IMR-90 (cell line): ENCODE measurements around the gene TEPSIN. TPM values are rescaled to one million over a fixed set of nuclear protein-coding genes. Genes with fewer than 3 reads are reported as not detected.
A peak's percentile ranks its signal among the peaks of the same experiment; 100 is the strongest.

Experiments
- ATAC-seq: fragments of 200-7000 bp; cut with Tn5 transposase; 2 replicates; pipeline ENCODE4 v1.9.1; 2020; ENCODE audit warnings: low read depth, mild to moderate bottlenecking, moderate library complexity
- BruUV-seq: library from RNA; stranded (reverse); fragments of 400-500 nt; replicated peaks from 2 replicates; lab custom pipeline; 2021; lab: Mats Ljungman, UMichigan
- CTCF ChIA-PET: fragments of 300-600 bp; formaldehyde crosslinking; extraction: SDS; loops from one replicate; lab custom pipeline; 2021; ENCODE audit warnings: antibody characterized with exemption; lab: Yijun Ruan, JAX
- POLR2A ChIA-PET: fragments of 300-600 bp; sonication (Branson Sonifier 250); formaldehyde crosslinking; loops from one replicate; lab custom pipeline; 2022; ENCODE audit warnings: antibody characterized with exemption; ENCODE audit not compliant: unreplicated experiment; lab: Charles Lee
- DNase-seq: peaks from one replicate; pipeline ENCODE4 v3.0.0; 2013
- H2AFZ ChIP-seq: replicated peaks from 2 replicates; pipeline ENCODE3; 2013; ENCODE audit warnings: low read length, mild to moderate bottlenecking; ENCODE audit not compliant: poor library complexity
- H2AK5ac ChIP-seq: 2 replicates; pipeline ENCODE4 v1.6.1; 2013; ENCODE audit warnings: low read depth, low read length, inconsistent platforms
- H2AK9ac ChIP-seq: replicated peaks from 2 replicates; pipeline ENCODE3; 2013; ENCODE audit warnings: mild to moderate bottlenecking, low read depth, low read length, moderate library complexity; ENCODE audit not compliant: poor library complexity
- H2BK120ac ChIP-seq: 2 replicates; pipeline ENCODE4 v1.6.1; 2013; ENCODE audit warnings: low read depth, low read length, inconsistent platforms
- H2BK15ac ChIP-seq: 3 replicates; pipeline ENCODE4 v1.6.1; 2013; ENCODE audit warnings: low read depth, low read length, inconsistent platforms
- H2BK20ac ChIP-seq: 2 replicates; pipeline ENCODE4 v1.6.1; 2013; ENCODE audit warnings: low read depth, mild to moderate bottlenecking, inconsistent platforms, low read length, moderate library complexity
- H2BK5ac ChIP-seq: 2 replicates; pipeline ENCODE4 v1.6.1; 2013; ENCODE audit warnings: mild to moderate bottlenecking, low read depth, low read length, inconsistent platforms; ENCODE audit not compliant: poor library complexity, severe bottlenecking
- H3K14ac ChIP-seq: replicated peaks from 2 replicates; pipeline ENCODE4 v1.6.1; 2013; ENCODE audit warnings: low read depth, low read length, inconsistent platforms
- H3K18ac ChIP-seq: 2 replicates; pipeline ENCODE4 v1.6.1; 2013; ENCODE audit warnings: low read depth, low read length, control low read depth
- H3K23ac ChIP-seq: 2 replicates; pipeline ENCODE4 v1.6.1; 2013; ENCODE audit warnings: low read depth, low read length, inconsistent platforms
- H3K27ac ChIP-seq: 2 replicates; pipeline ENCODE4 v1.5.1; 2013; ENCODE audit warnings: mild to moderate bottlenecking, control low read depth, low read length; ENCODE audit not compliant: insufficient read depth
- H3K27me3 ChIP-seq: 2 replicates; pipeline ENCODE4 v1.6.1; 2013; ENCODE audit warnings: low read length; ENCODE audit not compliant: control insufficient read depth, insufficient read depth
- H3K36me3 ChIP-seq: 2 replicates; pipeline ENCODE4 v1.6.1; 2013; ENCODE audit warnings: low read length, mixed read lengths; ENCODE audit not compliant: control insufficient read depth, insufficient read depth
- H3K4ac ChIP-seq: 2 replicates; pipeline ENCODE4 v1.6.1; 2013; ENCODE audit warnings: low read depth, low read length, inconsistent platforms
- H3K4me1 ChIP-seq: 2 replicates; pipeline ENCODE4 v1.6.1; 2013; ENCODE audit warnings: low read length, mixed read lengths; ENCODE audit not compliant: control insufficient read depth, insufficient read depth
- H3K4me2 ChIP-seq: 2 replicates; pipeline ENCODE4 v1.6.1; 2013; ENCODE audit warnings: low read depth, mild to moderate bottlenecking, control low read depth, low read length, moderate library complexity
- H3K4me3 ChIP-seq: 2 replicates; pipeline ENCODE4 v1.5.1; 2013; ENCODE audit warnings: low read depth, mild to moderate bottlenecking, control low read depth, low read length, moderate library complexity; ENCODE audit not compliant: insufficient read depth
- H3K56ac ChIP-seq: 2 replicates; pipeline ENCODE4 v1.6.1; 2013; ENCODE audit warnings: low read length, inconsistent platforms; ENCODE audit not compliant: insufficient read depth; ENCODE audit errors: extremely low read depth
- H3K79me1 ChIP-seq, 2 experiments: 2 replicates each; pipeline ENCODE4 v1.6.1; 2013; ENCODE audit warnings: low read length in 2 of 2, inconsistent platforms in 1 of 2, low read depth in 1 of 2
- H3K9ac ChIP-seq: 2 replicates; pipeline ENCODE4 v1.6.1; 2013; ENCODE audit warnings: low read depth, low read length, control low read depth
- H3K9me1 ChIP-seq: 2 replicates; pipeline ENCODE4 v1.6.1; 2013; ENCODE audit warnings: low read length, inconsistent platforms; ENCODE audit not compliant: insufficient read depth
- H3K9me3 ChIP-seq: 2 replicates; pipeline ENCODE4 v1.6.1; 2013; ENCODE audit warnings: low read length; ENCODE audit not compliant: control insufficient read depth, insufficient read depth
- H4K20me1 ChIP-seq: 2 replicates; pipeline ENCODE4 v1.6.1; 2013; ENCODE audit warnings: low read length, inconsistent platforms; ENCODE audit not compliant: insufficient read depth
- H4K5ac ChIP-seq: 2 replicates; pipeline ENCODE4 v1.6.1; 2013; ENCODE audit warnings: mild to moderate bottlenecking, low read depth, low read length, control low read depth
- H4K8ac ChIP-seq, 2 experiments: 2 replicates each; pipeline ENCODE4 v1.6.1; 2013; ENCODE audit warnings: low read depth in 2 of 2, low read length in 2 of 2, control low read depth in 1 of 2, inconsistent platforms in 1 of 2
- H4K91ac ChIP-seq: 2 replicates; pipeline ENCODE4 v1.6.1; 2013; ENCODE audit warnings: low read depth, low read length, inconsistent platforms; ENCODE audit not compliant: insufficient read depth
- BHLHE40 ChIP-seq: fragments of 150-350 bp; IDR thresholded peaks from 2 replicates; pipeline ENCODE4 v1.6.1; 2016; ENCODE audit warnings: mild to moderate bottlenecking, low read depth, low read length
- CEBPB ChIP-seq: IDR thresholded peaks from 2 replicates; pipeline ENCODE4 v1.6.1; 2012; ENCODE audit warnings: low read depth, low read length, improper control_type of control experiment
- CHD1 ChIP-seq: IDR thresholded peaks from 2 replicates; pipeline ENCODE4 v1.6.1; 2012; ENCODE audit warnings: low read depth, low read length, improper control_type of control experiment
- FOS ChIP-seq: fragments of 150-350 bp; IDR thresholded peaks from 2 replicates; pipeline ENCODE4 v1.6.1; 2016; ENCODE audit warnings: low read depth, low read length
- MAFK ChIP-seq: IDR thresholded peaks from 2 replicates; pipeline ENCODE4 v1.6.1; 2012; ENCODE audit warnings: low read depth, low read length, improper control_type of control experiment
- MAZ ChIP-seq: IDR thresholded peaks from 2 replicates; pipeline ENCODE4 v1.6.1; 2012; ENCODE audit warnings: low read depth, mild to moderate bottlenecking, low read length, improper control_type of control experiment, moderate library complexity, borderline replicate concordance
- MXI1 ChIP-seq: IDR thresholded peaks from 2 replicates; pipeline ENCODE4 v1.6.1; 2012; ENCODE audit warnings: low read depth, mild to moderate bottlenecking, low read length, moderate library complexity, borderline replicate concordance
- NFE2L2 ChIP-seq: fragments of 150-350 bp; IDR thresholded peaks from 2 replicates; pipeline ENCODE4 v1.6.1; 2016; ENCODE audit warnings: low read depth, mild to moderate bottlenecking, low read length
- POLR2A ChIP-seq: IDR thresholded peaks from 2 replicates; pipeline ENCODE4 v1.6.1; 2012; ENCODE audit warnings: mild to moderate bottlenecking, low read depth, low read length
- RAD21 ChIP-seq: IDR thresholded peaks from 2 replicates; pipeline ENCODE4 v1.6.1; 2012; ENCODE audit warnings: low read length, improper control_type of control experiment
- RCOR1 ChIP-seq: IDR thresholded peaks from 2 replicates; pipeline ENCODE4 v1.6.1; 2012; ENCODE audit warnings: mild to moderate bottlenecking, low read length, improper control_type of control experiment; ENCODE audit not compliant: insufficient replicate concordance
- RFX5 ChIP-seq: IDR thresholded peaks from 2 replicates; pipeline ENCODE4 v1.8.0; 2012; ENCODE audit warnings: low read depth, mild to moderate bottlenecking, low read length, moderate library complexity
- SMC3 ChIP-seq: fragments of 150-350 bp; IDR thresholded peaks from 2 replicates; pipeline ENCODE4 v1.6.1; 2016; ENCODE audit warnings: low read depth, mild to moderate bottlenecking, antibody characterized with exemption, low read length, moderate library complexity
- WGBS, 2 experiments: methylation state at CpG; one replicate each; pipeline versions ENCODE4 v1.1.5 to v1.1.7; 2013; ENCODE audit warnings: missing lambda C conversion rate in 2 of 2; ENCODE audit not compliant: insufficient read length in 1 of 2; ENCODE audit errors: extremely low coverage in 2 of 2; 5-methylcytosine and 5-hydroxymethylcytosine counted together
- dilution Hi-C: fragments of 300-500 bp; cut with HindIII; formaldehyde crosslinking; loops from one replicate; pipeline ENCODE4 v1.14.3; 2018; ENCODE audit warnings: low sequenced_read_pairs; ENCODE audit not compliant: unreplicated experiment
- in situ Hi-C: fragments of 300-500 bp; cut with MboI; formaldehyde crosslinking; loops from 3 replicates; pipeline ENCODE4 v1.14.3; 2019; ENCODE audit warnings: low sequenced_read_pairs, inconsistent platforms, mixed read lengths
- intact Hi-C: fragments of 100-400 bp; cut with micrococcal nuclease; formaldehyde crosslinking; loops from 2 replicates; pipeline ENCODE4 v1.10.0; 2022
- polyA plus RNA-seq, 3 experiments: library from polyadenylated mRNA; depleted of rRNA; stranded (reverse); fragments of >200 nt; gene quantifications; 2 replicates each; pipeline ENCODE4 v1.2.3, GENCODE V29; 2012; ENCODE audit warnings: low replicate concordance in 1 of 3
- total RNA-seq: library from RNA; depleted of rRNA; stranded (reverse); fragments of >200 nt; gene quantifications from 2 replicates; pipeline ENCODE4 v1.2.3, GENCODE V29; 2012
- TF ChIP-seq, protein P1 (sequence below): fragments of 150-350 bp; IDR thresholded peaks from 2 replicates; pipeline ENCODE4 v1.6.1; 2017; ENCODE audit warnings: mild to moderate bottlenecking, antibody characterized with exemption, low read length, low read depth
- TF ChIP-seq, protein P2 (sequence below): fragments of 150-350 bp; IDR thresholded peaks from 2 replicates; pipeline ENCODE4 v1.6.1; 2016; ENCODE audit warnings: low read depth, mild to moderate bottlenecking, low read length, moderate library complexity, borderline replicate concordance

TEPSIN gene
- total and polyA plus RNA-seq, 2 of the 4 experiments (the other 2 are of a cell fraction) = 3.2 to 28.1 TPM

GRCh38 chr17:81183807-81184206, 55.0 kb downstream of the TEPSIN start:
- intact Hi-C loops (no loop called here), dilution Hi-C loops (no loop called here), in situ Hi-C loops (no loop called here)
- Histone ChIP-seq H4K5ac (no peak overlapping the region), H3K14ac (no peak overlapping the region), H3K23ac (no peak overlapping the region), H2AK9ac (peak overlapping the region; percentile 78), H3K4me2 (no peak overlapping the region), H3K56ac (no peak overlapping the region), H3K79me1 (no peaks in the 10 kb centered on the region), H2AK5ac (no peak overlapping the region), H2AFZ (no peak overlapping the region), H3K27me3 (peaks cover 6% of the 10 kb centered on the region; the same call in 1 of the 2 replicates), H3K4me1 (no peaks in the 10 kb centered on the region), H4K8ac (no peak overlapping the region), H3K9me1 (no peaks in the 10 kb centered on the region), H2BK15ac (no peak overlapping the region), H3K9me3 (no peaks in the 10 kb centered on the region), H4K91ac (no peak overlapping the region), H3K36me3 (no peaks in the 10 kb centered on the region), H3K4me3 (no peak overlapping the region), H3K9ac (no peak overlapping the region), H2BK5ac (no peak overlapping the region), H2BK20ac (no peak overlapping the region), H3K27ac (no peak overlapping the region), H3K4ac (no peak overlapping the region), H2BK120ac (no peak overlapping the region), H3K18ac (no peak overlapping the region), H4K20me1 (no peaks in the 10 kb centered on the region)
- DNase-seq (no peak), ATAC-seq (no peak)
- ChIA-PET CTCF (no interaction called here), POLR2A (no interaction called here)
- WGBS, 2 experiments = 94% methylated on average over 5 of the region's 11 CpGs; no CpG with 5 or more reads in 1 of the 2 experiments
- no TSS peak for BruUV-seq
- TF ChIP-seq MAZ = no peak
- TF ChIP-seq NFE2L2 = no peak
- no peak for TF ChIP-seq RAD21
- TF ChIP-seq MXI1 = no peak
- TF ChIP-seq CHD1 = no peak
- TF ChIP-seq RCOR1 = no peak
- TF ChIP-seq RFX5 = no peak
- TF ChIP-seq, protein P1, sequence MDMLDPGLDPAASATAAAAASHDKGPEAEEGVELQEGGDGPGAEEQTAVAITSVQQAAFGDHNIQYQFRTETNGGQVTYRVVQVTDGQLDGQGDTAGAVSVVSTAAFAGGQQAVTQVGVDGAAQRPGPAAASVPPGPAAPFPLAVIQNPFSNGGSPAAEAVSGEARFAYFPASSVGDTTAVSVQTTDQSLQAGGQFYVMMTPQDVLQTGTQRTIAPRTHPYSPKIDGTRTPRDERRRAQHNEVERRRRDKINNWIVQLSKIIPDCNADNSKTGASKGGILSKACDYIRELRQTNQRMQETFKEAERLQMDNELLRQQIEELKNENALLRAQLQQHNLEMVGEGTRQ = no peak
- TF ChIP-seq, protein P2, sequence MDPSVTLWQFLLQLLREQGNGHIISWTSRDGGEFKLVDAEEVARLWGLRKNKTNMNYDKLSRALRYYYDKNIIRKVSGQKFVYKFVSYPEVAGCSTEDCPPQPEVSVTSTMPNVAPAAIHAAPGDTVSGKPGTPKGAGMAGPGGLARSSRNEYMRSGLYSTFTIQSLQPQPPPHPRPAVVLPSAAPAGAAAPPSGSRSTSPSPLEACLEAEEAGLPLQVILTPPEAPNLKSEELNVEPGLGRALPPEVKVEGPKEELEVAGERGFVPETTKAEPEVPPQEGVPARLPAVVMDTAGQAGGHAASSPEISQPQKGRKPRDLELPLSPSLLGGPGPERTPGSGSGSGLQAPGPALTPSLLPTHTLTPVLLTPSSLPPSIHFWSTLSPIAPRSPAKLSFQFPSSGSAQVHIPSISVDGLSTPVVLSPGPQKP = no peak
- no peak for TF ChIP-seq CEBPB
- no peak for TF ChIP-seq SMC3
- TF ChIP-seq POLR2A = no peak
- no peak for TF ChIP-seq FOS
- TF ChIP-seq MAFK = no peak
- no peak for TF ChIP-seq BHLHE40
